ENCODE results near the gene KLK11.

DNA sequence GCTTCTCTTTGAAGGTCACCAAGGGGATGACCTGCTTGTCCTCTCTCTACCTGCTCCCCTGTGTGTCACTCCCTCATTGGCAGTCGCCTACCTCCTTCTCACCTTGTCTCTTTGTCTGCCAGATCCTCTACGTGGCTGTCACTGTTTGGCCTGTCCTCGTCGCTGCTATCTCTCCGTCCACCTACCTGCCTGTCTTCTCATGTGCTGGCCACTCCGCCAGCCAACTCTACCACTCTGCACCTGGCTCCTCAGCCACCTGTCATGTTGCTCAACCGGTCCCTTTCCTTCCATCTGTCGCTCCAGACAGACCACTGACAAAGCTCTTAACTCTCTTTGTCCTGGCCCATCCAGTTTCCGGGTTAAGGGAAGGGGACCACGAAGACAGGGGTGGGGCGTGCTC is 8.3 kb upstream of the KLK11 start, which contains the start of gene KLK12:
- TF ChIP-seq, protein P1, sequence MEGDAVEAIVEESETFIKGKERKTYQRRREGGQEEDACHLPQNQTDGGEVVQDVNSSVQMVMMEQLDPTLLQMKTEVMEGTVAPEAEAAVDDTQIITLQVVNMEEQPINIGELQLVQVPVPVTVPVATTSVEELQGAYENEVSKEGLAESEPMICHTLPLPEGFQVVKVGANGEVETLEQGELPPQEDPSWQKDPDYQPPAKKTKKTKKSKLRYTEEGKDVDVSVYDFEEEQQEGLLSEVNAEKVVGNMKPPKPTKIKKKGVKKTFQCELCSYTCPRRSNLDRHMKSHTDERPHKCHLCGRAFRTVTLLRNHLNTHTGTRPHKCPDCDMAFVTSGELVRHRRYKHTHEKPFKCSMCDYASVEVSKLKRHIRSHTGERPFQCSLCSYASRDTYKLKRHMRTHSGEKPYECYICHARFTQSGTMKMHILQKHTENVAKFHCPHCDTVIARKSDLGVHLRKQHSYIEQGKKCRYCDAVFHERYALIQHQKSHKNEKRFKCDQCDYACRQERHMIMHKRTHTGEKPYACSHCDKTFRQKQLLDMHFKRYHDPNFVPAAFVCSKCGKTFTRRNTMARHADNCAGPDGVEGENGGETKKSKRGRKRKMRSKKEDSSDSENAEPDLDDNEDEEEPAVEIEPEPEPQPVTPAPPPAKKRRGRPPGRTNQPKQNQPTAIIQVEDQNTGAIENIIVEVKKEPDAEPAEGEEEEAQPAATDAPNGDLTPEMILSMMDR (IDR thresholded peaks at IDR 0.05; ENCODE audit: low read length): no peak
- TF ChIP-seq EZH2 (optimal IDR thresholded peaks at IDR 0.05; ENCODE audit: low read depth, low read length) (no peak), EZH2phosphoT487 (IDR thresholded peaks at IDR 0.05; ENCODE audit: low read length) (no peak)

All from MM.1S (cell line).